HepG2 (cell line): Measurements from ENCODE around the gene CBX2. TPM values are rescaled to one million over a fixed set of nuclear protein-coding genes. Genes with fewer than 3 reads are reported as not detected.

Source experiments
- AHR ChIP-seq: IDR thresholded peaks from 2 replicates; pipeline ENCODE4 v1.6.1; 2018; ENCODE audit warnings: missing genetic modification reagents, missing compliant biosample characterization
- DZIP1 ChIP-seq: sonication (generic); formaldehyde crosslinking; IDR thresholded peaks from 2 replicates; pipeline ENCODE4 v1.5.0; 2020; ENCODE audit warnings: mild to moderate bottlenecking, missing genetic modification reagents
- HDAC1 ChIP-seq: sonication (generic); formaldehyde crosslinking; IDR thresholded peaks from 2 replicates; pipeline ENCODE4 v1.5.1; 2020; ENCODE audit warnings: mild to moderate bottlenecking, missing genetic modification reagents
- HOXA5 ChIP-seq: sonication (generic); formaldehyde crosslinking; IDR thresholded peaks from 2 replicates; pipeline ENCODE4 v1.4.0; 2020; ENCODE audit warnings: missing genetic modification reagents
- KLF15 ChIP-seq: sonication (generic); formaldehyde crosslinking; IDR thresholded peaks from 2 replicates; pipeline ENCODE4 v1.8.1; 2023; ENCODE audit warnings: borderline replicate concordance, mild to moderate bottlenecking, inconsistent platforms, missing genetic modification reagents, mixed read lengths
- NFKB2 ChIP-seq: sonication (generic); formaldehyde crosslinking; IDR thresholded peaks from 2 replicates; pipeline ENCODE4 v1.4.0; 2020; ENCODE audit warnings: missing genetic modification reagents, borderline replicate concordance
- SALL1 ChIP-seq: sonication (generic); formaldehyde crosslinking; IDR thresholded peaks from 2 replicates; pipeline ENCODE4 v1.8.0; 2022; ENCODE audit warnings: mild to moderate bottlenecking, missing genetic modification reagents
- SMC3 ChIP-seq: IDR thresholded peaks from 2 replicates; pipeline ENCODE4 v1.6.1; 2011; ENCODE audit warnings: low read length, improper control_type of control experiment
- SP140L ChIP-seq: sonication (generic); formaldehyde crosslinking; IDR thresholded peaks from 2 replicates; pipeline ENCODE4 v1.4.0; 2020; ENCODE audit warnings: missing genetic modification reagents, borderline replicate concordance
- TAF15 ChIP-seq: fragments of 200-400 bp; formaldehyde crosslinking; IDR thresholded peaks from one replicate; pipeline ENCODE4 v1.6.1; 2018; ENCODE audit warnings: mild to moderate bottlenecking, low read depth, low read length; ENCODE audit not compliant: poor library complexity, severe bottlenecking
- ZNF562 ChIP-seq: sonication (generic); formaldehyde crosslinking; IDR thresholded peaks from 2 replicates; pipeline ENCODE4 v1.8.0; 2022; ENCODE audit warnings: missing genetic modification reagents, borderline replicate concordance
- ZNF607 ChIP-seq: sonication (generic); formaldehyde crosslinking; IDR thresholded peaks from 2 replicates; pipeline ENCODE4 v1.5.1; 2020; ENCODE audit warnings: missing genetic modification reagents, mild to moderate bottlenecking, borderline replicate concordance
- ZNF737 ChIP-seq: sonication (generic); formaldehyde crosslinking; IDR thresholded peaks from 2 replicates; pipeline ENCODE4 v1.5.0; 2020; ENCODE audit warnings: missing genetic modification reagents, mild to moderate bottlenecking, borderline replicate concordance
- ZNF740 ChIP-seq: sonication (generic); formaldehyde crosslinking; IDR thresholded peaks from 2 replicates; pipeline ENCODE4 v1.4.0; 2020; ENCODE audit warnings: missing genetic modification reagents
- ZNF761 ChIP-seq: sonication (generic); formaldehyde crosslinking; conservative IDR thresholded peaks from 2 replicates; pipeline ENCODE4 v1.4.0; 2020; ENCODE audit warnings: mild to moderate bottlenecking, missing genetic modification reagents
- ZNF773 ChIP-seq: sonication (generic); formaldehyde crosslinking; IDR thresholded peaks from 2 replicates; pipeline ENCODE4 v1.4.0; 2020; ENCODE audit warnings: missing genetic modification reagents, borderline replicate concordance
- polyA plus RNA-seq, 8 experiments: library from polyadenylated mRNA; depleted of rRNA in 3 of 8; stranded (reverse) in 7 of 8; unstranded in 1 of 8; fragments of >200 nt; fragmentation: Illumina TruSeq in 4 of 8; extraction: Trizol in 4 of 8; gene quantifications; 2 replicates each; pipeline versions ENCODE4 v1.2.1 to v1.2.3, GENCODE V29; 2011 to 2016; ENCODE audit warnings: low read depth in 4 of 8, missing spikeins in 1 of 8, mixed read lengths in 1 of 8; ENCODE audit not compliant: insufficient read depth in 1 of 8
- total RNA-seq, 5 experiments: library from RNA; depleted of rRNA; stranded (reverse); fragments of >200 nt; fragmentation: Illumina TruSeq; extraction: Trizol; gene quantifications; 2 replicates each; pipeline ENCODE4 v1.2.3, GENCODE V29; 2016; ENCODE audit warnings: low read depth in 1 of 5
- TF ChIP-seq, protein P1 (sequence below): sonication (generic); formaldehyde crosslinking; conservative IDR thresholded peaks from 2 replicates; pipeline ENCODE4 v1.8.0; 2022; ENCODE audit warnings: mild to moderate bottlenecking, moderate library complexity, missing genetic modification reagents
- TF ChIP-seq, protein P2 (sequence below): sonication (generic); formaldehyde crosslinking; IDR thresholded peaks from 2 replicates; pipeline ENCODE4 v1.4.0; 2020; ENCODE audit warnings: missing genetic modification reagents

Gene CBX2
- total and polyA plus RNA-seq, 2 of the 13 experiments (the other 11 are each of a cell fraction or from before 2014, with no cell fraction given), result 14.5 to 31.1 TPM

DNA sequence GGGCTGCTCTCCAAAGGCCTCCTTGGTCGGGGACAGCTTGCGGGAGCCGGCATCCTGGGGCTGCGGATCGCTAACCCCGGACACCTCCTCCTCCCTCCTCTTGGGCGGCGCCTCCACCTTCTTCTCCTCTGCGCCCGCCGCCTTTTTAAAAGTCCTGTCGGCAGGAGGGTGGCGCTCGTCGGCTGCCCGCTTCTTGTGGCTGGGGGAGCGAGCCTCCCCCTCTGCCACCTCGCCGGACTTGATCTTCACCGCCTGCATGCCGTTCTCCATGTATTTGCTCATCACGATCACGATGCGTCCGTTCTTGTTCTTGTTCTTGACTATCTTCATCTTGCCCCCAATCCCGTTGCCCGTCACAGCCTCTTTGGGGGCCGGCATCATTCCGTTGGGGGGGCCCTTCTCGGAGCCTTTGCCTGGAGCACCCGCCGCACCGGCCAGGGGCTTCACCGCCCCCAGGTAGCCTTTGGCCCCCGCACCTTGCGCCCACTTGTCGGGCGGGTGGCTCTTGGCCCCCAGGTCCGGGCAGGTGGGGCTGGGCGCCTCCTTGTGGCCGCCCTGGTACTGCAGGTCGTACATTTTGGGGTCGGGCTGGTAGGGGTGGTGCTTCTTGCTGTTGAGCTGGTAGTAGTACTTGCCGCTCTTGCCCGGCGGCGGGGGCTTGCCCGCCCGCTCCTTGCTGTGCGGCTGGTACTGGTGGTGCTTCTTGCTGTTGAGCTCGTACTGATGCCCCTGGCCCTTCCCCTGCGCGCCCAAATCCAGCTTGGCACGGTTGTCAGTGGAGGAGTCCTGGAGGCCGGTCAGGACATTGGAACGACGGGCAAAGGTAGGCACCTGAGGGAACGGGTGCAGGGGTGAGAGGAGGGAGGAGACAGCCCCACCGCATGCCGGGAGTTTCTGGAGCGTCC lies 56.9 kb downstream of the CBX2 start (continued):
- TF ChIP-seq TAF15, result peak; percentile 83
- 0 out of 2 replicates have a peak, but pooled peaks have one; percentile 34 for TF ChIP-seq ZNF761 (CRISPR knock-in tag)
- peak; percentile 50; the same call in 1 of the 2 replicates for TF ChIP-seq HDAC1 (CRISPR knock-in tag)
- TF ChIP-seq, protein P1, sequence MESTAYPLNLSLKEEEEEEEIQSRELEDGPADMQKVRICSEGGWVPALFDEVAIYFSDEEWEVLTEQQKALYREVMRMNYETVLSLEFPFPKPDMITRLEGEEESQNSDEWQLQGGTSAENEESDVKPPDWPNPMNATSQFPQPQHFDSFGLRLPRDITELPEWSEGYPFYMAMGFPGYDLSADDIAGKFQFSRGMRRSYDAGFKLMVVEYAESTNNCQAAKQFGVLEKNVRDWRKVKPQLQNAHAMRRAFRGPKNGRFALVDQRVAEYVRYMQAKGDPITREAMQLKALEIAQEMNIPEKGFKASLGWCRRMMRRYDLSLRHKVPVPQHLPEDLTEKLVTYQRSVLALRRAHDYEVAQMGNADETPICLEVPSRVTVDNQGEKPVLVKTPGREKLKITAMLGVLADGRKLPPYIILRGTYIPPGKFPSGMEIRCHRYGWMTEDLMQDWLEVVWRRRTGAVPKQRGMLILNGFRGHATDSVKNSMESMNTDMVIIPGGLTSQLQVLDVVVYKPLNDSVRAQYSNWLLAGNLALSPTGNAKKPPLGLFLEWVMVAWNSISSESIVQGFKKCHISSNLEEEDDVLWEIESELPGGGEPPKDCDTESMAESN (CRISPR knock-in tag), result peak; percentile 13; the same call in 1 of the 2 replicates
- TF ChIP-seq SMC3, result peak; percentile 17; the same call in 1 of the 2 replicates
- TF ChIP-seq ZNF740 (CRISPR knock-in tag), result peak; percentile 43
- peak; percentile 33; the same call in 1 of the 2 replicates for TF ChIP-seq ZNF607 (CRISPR knock-in tag)
- peak; percentile 70; the same call in 1 of the 2 replicates for TF ChIP-seq ZNF737 (CRISPR knock-in tag)
- 0 out of 2 replicates have a peak, but pooled peaks have one; percentile 49 for TF ChIP-seq AHR
- peak; percentile 30; the same call in 1 of the 2 replicates for TF ChIP-seq SALL1
- TF ChIP-seq KLF15 (CRISPR knock-in tag), result no peak
- no peak for TF ChIP-seq ZNF562 (CRISPR knock-in tag)
- TF ChIP-seq HOXA5, result peak; percentile 59; the same call in 1 of the 2 replicates
- TF ChIP-seq NFKB2 (CRISPR knock-in tag), result 0 out of 2 replicates have a peak, but pooled peaks have one; percentile 38
- TF ChIP-seq, protein P2, sequence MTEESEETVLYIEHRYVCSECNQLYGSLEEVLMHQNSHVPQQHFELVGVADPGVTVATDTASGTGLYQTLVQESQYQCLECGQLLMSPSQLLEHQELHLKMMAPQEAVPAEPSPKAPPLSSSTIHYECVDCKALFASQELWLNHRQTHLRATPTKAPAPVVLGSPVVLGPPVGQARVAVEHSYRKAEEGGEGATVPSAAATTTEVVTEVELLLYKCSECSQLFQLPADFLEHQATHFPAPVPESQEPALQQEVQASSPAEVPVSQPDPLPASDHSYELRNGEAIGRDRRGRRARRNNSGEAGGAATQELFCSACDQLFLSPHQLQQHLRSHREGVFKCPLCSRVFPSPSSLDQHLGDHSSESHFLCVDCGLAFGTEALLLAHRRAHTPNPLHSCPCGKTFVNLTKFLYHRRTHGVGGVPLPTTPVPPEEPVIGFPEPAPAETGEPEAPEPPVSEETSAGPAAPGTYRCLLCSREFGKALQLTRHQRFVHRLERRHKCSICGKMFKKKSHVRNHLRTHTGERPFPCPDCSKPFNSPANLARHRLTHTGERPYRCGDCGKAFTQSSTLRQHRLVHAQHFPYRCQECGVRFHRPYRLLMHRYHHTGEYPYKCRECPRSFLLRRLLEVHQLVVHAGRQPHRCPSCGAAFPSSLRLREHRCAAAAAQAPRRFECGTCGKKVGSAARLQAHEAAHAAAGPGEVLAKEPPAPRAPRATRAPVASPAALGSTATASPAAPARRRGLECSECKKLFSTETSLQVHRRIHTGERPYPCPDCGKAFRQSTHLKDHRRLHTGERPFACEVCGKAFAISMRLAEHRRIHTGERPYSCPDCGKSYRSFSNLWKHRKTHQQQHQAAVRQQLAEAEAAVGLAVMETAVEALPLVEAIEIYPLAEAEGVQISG, result peak; percentile 20; the same call in 1 of the 2 replicates
- no peak for TF ChIP-seq ZNF773 (CRISPR knock-in tag)
- no peak for TF ChIP-seq SP140L (CRISPR knock-in tag)
- 0 out of 2 replicates have a peak, but pooled peaks have one; percentile 17 for TF ChIP-seq DZIP1 (CRISPR knock-in tag)
